Omental fat pad (tissue), 4 donors: ENCODE results near the gene CACNA1S. TPM values are rescaled to one million over a fixed set of nuclear protein-coding genes. Genes with fewer than 3 reads are reported as not detected.

Source experiments
- ATAC-seq: fragments of 150-250 bp; one replicate; pipeline ENCODE4 v1.9.1; 2016; ENCODE audit warnings: mild to moderate bottlenecking, moderate library complexity; ENCODE audit not compliant: low FRiP score
- DNase-seq: peaks from one replicate; pipeline ENCODE4 v3.0.0-alpha.2; 2019; ENCODE audit warnings: low spot score
- CTCF ChIP-seq, 3 donors: fragments of 450-650 bp; IDR thresholded peaks; one replicate each; pipeline ENCODE4 v1.5.1; 2016 to 2017; ENCODE audit warnings: antibody characterized with exemption in 3 of 3, mild to moderate bottlenecking in 3 of 3, moderate library complexity in 2 of 3
- total RNA-seq, 4 donors: library from RNA; depleted of rRNA; stranded (reverse); fragments of >200 nt; gene quantifications; one replicate each; pipeline ENCODE4 v1.1.0, GENCODE V29; 2016

CACNA1S gene
- total RNA-seq, 4 donors from 2014 or later = not detected

GRCh38 chr1:201061886-201062285 lies 50.3 kb downstream of the CACNA1S start:
- no peak for TF ChIP-seq CTCF (IDR thresholded peaks at IDR 0.05)
- DNase-seq = no peak
- ATAC-seq = no peak

DNA sequence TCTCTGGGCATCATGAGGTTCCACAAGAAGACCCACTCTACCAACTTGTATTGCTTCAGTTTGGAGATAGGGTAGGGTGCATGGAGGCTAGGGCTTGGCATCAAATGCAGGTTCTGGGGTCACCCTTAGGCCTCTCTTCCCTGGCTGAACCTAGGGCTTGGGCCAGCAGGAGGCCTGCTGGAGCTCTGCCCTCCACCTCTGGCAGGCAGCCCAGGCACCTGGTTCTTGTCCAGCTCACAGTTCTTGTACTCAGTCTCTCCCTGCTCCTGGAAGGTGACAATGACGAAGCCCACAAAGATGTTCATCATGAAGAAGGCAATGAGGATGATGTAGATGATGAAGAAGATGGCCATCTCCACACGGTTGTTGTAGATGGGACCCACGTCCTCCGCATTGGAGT lies 51.2 kb downstream of the CACNA1S start:
- no peak for ATAC-seq
- no peak for DNase-seq
- no peak for TF ChIP-seq CTCF (IDR thresholded peaks at IDR 0.05)

DNA sequence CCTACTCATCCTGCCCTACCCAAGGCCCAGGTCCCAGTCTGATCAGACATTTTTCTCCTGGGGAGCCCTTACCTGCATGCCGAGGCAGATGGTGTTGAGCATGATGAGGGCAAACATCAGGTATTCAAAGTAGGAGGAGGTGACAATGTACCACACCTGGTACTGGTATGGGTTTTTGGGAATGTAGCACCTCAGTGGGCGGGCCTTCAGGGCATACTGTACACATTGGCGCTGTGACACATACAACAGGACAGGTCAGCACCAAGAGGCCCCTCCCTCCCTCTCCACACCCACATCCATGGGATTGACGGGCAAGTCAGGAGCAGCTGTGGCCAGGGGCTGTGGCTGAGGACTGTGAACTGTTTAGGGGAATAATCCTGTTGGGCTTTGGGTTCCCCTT lies 51.6 kb downstream of the CACNA1S start:
- TF ChIP-seq CTCF (IDR thresholded peaks at IDR 0.05) = no peak
- no peak for DNase-seq
- ATAC-seq = no peak

DNA sequence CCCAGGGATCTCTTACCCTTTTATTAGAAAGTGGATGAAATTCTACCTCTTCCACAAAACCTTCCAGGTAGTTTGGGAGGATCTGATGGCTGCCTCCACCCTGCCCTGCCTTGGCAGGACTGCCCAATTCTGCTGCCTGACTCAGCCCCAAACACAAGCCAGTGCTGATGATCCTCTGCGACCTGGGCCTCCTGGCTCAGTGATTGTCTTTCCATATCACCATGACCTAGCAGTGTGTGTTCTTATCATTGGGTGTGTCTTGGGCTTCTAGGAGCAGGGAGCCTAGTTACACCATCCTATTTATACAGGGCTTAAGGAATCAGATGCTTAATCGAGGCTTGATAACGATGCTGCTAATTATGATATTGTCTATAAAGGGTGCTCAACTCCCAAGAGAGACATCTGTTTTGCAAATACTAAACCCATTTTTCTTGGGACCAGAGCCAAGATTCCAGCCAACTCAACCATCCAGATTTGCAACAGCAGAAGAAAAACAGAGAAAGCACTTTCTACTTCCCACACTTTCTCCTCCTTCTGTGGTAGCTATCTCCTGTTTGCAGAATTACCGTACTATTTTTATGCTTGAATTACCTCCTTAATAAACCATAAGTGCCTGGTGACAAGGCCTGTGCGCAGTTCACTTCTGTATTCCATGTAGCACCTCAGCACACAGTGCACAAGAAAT lies 52.2 kb downstream of the CACNA1S start:
- no peak for TF ChIP-seq CTCF (IDR thresholded peaks at IDR 0.05)
- ATAC-seq (no peak), DNase-seq (no peak)

GRCh38 chr1:201059401-201059800 lies 52.8 kb downstream of the CACNA1S start:
- no peak for ATAC-seq
- DNase-seq = no peak
- no peak for TF ChIP-seq CTCF (IDR thresholded peaks at IDR 0.05)

DNA sequence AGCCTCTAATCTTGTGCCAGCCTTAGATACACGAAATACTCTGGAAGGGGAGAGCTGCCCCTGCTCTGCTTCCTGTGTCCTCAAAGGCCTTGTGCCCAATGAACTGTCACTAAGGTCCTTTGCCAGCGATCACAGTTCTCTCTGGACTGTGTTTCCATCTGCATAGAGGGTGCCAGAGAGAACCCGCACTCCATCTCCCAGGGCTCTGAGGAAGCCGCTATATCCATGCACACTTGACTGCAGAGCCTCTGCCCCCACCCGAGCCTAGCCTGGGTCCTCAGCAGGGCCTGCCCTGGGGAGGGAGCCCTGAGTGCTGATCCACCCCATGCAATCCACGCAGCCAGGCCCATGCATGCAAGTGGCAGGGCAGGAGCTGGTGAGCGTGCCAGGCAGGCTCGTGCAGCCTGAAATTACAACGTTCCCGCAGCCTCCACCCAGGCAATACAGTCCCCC lies 58.1 kb downstream of the CACNA1S start:
- TF ChIP-seq CTCF (IDR thresholded peaks at IDR 0.05) = no peak
- ATAC-seq = no peak
- no peak for DNase-seq

- DNase-seq = no peak
- no peak for TF ChIP-seq CTCF (IDR thresholded peaks at IDR 0.05)
- ATAC-seq = no peak
Measured at GRCh38 chr1:201053155-201053860, 58.9 kb downstream of the CACNA1S start.
